DND-41 (cell line): Measurements from ENCODE around the gene STPG3.

Source experiments
- CTCF ChIP-seq: IDR thresholded peaks from 2 replicates; pipeline ENCODE4 v1.5.1; 2012; ENCODE audit warnings: borderline replicate concordance, low read length, moderate library complexity, mild to moderate bottlenecking; ENCODE audit not compliant: poor library complexity, severe bottlenecking; ENCODE audit errors: extremely low read depth
- EZH2 ChIP-seq: IDR thresholded peaks from 3 replicates; pipeline ENCODE4 v1.6.1; 2012; ENCODE audit warnings: borderline replicate concordance, low read depth, mild to moderate bottlenecking, moderate library complexity, low read length, inconsistent platforms; ENCODE audit not compliant: severe bottlenecking

DNA sequence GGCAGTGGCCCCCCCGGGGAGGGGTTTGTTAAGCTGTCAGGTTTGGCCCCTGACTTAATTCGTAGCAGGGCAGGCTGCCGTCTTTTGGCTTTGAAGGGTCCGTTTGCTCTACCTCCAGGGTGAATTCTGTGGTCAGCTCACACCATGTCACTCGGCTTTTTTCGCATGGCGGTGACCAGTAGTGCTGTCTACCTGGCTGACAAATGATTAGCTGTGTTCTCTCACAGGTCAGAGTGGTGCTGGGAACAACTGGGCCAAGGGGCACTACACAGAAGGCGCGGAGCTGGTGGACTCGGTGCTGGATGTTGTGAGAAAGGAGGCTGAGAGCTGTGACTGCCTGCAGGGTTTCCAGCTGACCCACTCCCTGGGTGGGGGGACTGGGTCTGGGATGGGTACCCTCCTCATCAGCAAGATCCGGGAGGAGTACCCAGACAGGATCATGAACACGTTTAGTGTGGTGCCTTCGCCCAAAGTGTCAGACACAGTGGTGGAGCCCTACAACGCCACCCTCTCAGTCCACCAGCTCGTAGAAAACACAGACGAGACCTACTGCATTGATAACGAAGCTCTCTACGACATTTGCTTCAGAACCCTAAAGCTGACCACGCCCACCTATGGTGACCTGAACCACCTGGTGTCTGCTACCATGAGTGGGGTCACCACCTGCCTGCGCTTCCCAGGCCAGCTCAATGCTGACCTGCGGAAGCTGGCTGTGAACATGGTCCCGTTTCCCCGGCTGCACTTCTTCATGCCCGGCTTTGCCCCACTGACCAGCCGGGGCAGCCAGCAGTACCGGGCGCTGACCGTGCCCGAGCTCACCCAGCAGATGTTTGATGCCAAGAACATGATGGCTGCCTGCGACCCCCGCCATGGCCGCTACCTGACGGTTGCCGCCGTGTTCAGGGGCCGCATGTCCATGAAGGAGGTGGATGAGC lies 8.6 kb upstream of the STPG3 start:
- TF ChIP-seq EZH2: no peak
- TF ChIP-seq CTCF: no peak
